AG10803 (cell line): ENCODE results near the gene NFATC1.

ENCODE experiments used
- DNase-seq: peaks from one replicate; pipeline ENCODE4 v3.0.0; 2010; ENCODE audit warnings: low read depth
- H3K4me3 ChIP-seq: 2 replicates; pipeline ENCODE4 v1.5.1; 2011; ENCODE audit warnings: mild to moderate bottlenecking, low read length, control low read depth
- CTCF ChIP-seq: conservative IDR thresholded peaks from 2 replicates; pipeline ENCODE4 v1.5.1; 2011; ENCODE audit warnings: mild to moderate bottlenecking, low read length, control low read depth, inconsistent platforms

Gene NFATC1

DNA sequence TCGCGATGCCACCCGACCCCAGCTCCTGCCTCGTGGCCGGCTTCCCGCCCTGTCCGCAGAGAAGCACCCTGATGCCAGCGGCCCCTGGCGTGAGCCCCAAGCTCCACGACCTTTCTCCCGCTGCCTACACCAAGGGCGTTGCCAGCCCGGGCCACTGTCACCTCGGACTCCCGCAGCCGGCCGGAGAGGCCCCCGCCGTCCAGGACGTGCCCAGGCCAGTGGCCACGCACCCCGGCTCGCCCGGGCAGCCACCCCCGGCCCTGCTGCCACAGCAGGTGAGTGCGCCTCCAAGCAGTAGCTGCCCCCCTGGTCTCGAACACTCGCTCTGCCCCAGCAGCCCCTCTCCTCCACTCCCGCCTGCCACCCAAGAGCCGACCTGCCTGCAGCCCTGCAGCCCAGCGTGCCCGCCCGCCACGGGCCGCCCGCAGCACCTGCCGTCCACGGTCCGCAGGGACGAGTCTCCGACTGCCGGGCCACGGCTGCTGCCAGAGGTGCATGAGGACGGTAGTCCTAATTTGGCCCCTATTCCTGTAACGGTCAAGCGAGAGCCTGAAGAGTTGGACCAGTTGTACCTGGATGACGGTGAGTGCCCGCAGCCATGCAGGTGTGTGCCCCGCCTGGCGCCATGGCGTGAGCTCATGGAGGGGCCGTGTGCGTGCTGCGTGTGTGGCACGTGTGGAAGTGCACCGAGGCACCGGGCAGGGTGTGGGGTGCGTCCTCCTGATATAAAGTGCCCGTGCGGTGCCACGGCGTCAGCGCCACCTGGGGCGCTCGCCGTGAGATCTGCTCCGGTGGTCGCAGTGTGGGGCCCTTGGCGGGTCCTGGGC lies 90.8 kb downstream of the NFATC1 start:
- no peak overlapping the region for H3K4me3 ChIP-seq
- DNase-seq, result no peak
- TF ChIP-seq CTCF, result no peak

- no peak for TF ChIP-seq CTCF
- no peak for DNase-seq
- H3K4me3 ChIP-seq, result no peak overlapping the region
Observed at GRCh38 chr18:79487183-79487800, 91.6 kb downstream of the NFATC1 start.

- DNase-seq, result no peak
- no peak for TF ChIP-seq CTCF
- no peak overlapping the region for H3K4me3 ChIP-seq
Observed at GRCh38 chr18:79487801-79488201, 92.1 kb downstream of the NFATC1 start.

DNA sequence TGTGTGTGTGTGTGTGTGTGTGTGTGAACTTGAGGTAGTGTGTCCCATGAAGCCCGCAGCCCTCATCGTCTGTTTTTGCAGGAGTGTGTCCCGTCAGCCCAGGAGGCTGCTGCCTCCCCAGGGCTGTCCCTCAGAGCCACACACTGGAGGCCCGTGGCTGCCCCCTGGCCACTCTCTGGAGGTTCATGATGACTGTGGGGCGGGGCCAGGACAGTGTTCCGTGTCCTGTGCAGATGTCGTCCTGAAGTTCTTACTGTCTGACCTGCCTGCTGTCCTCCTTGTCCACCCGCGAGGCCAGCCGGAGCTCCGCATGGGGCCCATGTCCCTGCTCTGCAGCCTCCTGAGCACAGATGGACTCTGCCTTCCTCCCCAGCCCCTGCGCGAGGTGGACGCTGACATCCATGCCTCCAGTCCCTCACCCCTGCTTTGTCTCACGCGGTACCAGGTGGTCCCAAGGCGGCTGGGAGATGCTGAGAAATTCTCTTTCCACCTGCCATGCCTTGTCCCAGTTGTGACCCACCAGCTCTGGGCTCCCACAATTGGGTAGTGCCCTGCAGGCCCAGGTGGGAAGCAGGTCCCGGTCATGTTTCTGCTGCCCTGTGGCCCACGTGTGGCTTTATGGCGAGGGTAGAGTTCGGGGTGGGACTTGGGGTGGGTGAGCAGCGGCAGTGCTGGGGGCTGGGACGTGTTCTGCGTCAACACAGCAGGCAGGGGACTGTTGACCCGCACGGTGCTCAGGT lies 92.8 kb downstream of the NFATC1 start:
- DNase-seq, result no peak
- TF ChIP-seq CTCF, result no peak
- H3K4me3 ChIP-seq, result no peak overlapping the region

DNA sequence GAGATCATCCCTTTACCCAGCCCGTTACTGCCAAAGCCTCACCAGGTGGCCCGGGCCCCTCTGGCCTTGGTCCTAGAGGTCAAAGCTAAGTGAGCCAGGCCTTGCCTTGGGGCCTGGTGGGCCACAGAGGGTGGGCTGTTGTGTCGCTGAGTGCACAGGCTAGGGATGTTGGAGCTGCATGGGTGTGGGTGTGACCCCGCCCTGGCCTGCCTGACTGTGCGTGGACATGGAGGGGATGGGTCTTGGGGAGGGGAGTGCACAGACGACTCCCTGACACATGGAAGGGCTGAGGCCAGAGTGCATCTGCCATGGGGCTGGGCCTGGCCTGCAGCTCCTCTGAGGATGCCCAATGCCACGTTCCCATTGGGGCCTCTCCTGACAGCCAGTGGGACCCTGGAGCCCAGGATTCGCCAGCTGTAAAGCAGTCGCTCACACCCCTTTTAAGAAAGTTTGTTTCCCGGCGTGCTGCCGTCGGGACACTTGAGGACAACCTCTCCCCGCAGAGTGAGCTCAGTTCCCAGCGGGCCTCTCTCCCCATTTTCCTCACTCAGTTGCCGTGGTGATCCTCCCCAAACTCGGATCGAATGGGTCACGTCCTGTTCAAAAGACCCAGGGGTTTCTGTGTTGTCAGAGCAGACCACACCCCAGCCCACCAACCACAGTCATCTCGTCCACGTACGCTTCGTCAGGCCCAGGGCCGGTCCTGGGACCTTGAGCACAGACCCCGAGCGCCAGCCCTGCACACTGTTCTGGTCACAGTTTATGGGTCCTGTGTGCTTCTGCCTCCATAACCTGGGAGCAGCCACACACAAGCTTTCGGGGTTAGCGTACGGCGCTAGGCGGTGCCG lies 93.5 kb downstream of the NFATC1 start:
- H3K4me3 ChIP-seq, result no peak overlapping the region
- TF ChIP-seq CTCF, result no peak
- no peak for DNase-seq

DNA sequence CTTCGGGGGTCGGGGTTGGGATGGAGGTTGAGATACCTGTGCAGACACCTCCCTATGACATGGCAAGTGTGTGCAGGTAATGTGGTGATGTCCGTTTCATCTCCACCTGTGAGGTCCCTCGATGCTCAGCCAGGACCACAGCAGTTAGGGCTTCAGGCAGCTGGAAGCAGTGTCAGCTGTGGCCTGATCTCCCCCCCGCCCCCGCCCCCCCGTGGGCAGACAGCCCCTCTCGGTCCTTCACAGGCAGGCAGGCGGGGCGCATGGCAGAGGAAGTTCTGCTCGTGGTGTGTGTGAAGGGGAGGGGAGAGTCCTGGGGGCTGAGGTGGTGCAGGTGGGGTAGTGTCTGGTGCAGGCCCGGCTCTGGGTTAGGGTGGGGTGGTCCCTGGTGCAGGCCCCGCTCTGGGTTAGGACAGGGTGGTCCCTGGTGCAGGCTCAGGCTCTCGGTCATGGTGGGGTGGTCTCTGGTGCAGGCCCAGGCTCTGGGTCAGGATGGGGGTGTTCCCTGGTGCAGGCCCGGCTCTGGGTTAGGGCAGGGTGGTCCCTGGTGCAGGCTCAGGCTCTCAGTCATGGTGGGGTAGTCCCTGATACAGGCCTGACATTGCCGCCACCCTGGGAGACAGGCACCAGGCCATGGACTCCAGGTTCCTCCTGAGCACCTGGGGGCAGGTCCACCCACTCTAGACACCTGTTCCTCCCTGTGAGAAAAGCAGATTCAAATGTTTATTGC lies 94.3 kb downstream of the NFATC1 start:
- TF ChIP-seq CTCF, result no peak
- no peak for DNase-seq

More for the DNA sequence above, 94.3 kb downstream of the NFATC1 start:
- H3K4me3 ChIP-seq, result no peak overlapping the region
